ENCODE results near the gene GALNT9. TPM values are rescaled to one million over a fixed set of nuclear protein-coding genes. Genes with fewer than 3 reads are reported as not detected.
"Not testable (repeated sequence)": the region's sequence is repeated elsewhere in the genome, so short reads cannot be mapped to it uniquely, and the experiment has no call there.

GALNT9 gene
- total RNA-seq, 1 donor from 2014 or later = 0.08 TPM

DNA sequence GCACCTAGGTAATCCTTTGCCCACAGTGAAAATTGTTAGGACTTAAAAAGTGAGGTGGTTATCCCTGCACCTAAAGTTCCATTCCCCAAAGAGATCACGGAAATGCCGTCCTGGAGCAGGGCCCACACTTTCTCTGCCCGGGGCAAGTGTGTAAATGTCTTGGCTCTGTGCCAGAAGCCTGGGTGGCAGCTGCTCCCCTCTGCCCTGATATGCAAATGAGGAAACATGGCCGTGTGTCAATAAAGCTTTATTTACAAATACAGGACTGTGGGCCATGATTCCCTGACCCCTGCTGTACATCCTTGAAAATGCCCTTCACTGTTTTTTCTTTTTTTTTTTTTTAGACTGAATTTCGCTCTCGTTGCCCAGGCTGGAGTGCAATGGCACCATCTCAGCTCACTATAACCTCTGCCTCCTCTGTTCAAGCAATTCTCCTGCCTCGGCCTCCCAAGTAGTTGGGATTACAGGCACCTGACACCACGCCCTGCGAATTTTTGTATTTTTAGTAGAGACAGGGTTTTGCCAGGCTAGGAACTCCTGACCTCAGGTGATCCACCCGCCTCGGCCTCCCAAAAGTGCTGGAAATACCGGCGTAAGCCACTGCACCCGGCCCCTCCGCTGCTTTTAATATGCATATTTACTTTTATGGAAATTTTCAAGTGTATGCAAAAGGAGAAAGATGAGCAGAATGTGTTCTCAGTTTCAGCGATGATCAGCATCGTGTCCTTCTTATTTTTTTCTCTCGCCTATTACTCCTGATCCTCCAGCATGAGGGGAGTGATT, 75.5 kb downstream of the GALNT9 start:
- DNase-seq (ENCODE audit: low read depth) = no peak

- DNase-seq (ENCODE audit: low read depth) = not testable (repeated sequence)
These were observed 76.4 kb downstream of the GALNT9 start for GRCh38 chr12:132252981-132253380.

- DNase-seq (ENCODE audit: low read depth) = no peak
These were observed 77.5 kb downstream of the GALNT9 start for GRCh38 chr12:132251741-132252490.

- DNase-seq (ENCODE audit: low read depth) = no peak
These were observed 78.1 kb downstream of the GALNT9 start for GRCh38 chr12:132251310-132251709.

- no peak for DNase-seq (ENCODE audit: low read depth)
These were observed 78.7 kb downstream of the GALNT9 start for GRCh38 chr12:132250707-132251106.

DNA sequence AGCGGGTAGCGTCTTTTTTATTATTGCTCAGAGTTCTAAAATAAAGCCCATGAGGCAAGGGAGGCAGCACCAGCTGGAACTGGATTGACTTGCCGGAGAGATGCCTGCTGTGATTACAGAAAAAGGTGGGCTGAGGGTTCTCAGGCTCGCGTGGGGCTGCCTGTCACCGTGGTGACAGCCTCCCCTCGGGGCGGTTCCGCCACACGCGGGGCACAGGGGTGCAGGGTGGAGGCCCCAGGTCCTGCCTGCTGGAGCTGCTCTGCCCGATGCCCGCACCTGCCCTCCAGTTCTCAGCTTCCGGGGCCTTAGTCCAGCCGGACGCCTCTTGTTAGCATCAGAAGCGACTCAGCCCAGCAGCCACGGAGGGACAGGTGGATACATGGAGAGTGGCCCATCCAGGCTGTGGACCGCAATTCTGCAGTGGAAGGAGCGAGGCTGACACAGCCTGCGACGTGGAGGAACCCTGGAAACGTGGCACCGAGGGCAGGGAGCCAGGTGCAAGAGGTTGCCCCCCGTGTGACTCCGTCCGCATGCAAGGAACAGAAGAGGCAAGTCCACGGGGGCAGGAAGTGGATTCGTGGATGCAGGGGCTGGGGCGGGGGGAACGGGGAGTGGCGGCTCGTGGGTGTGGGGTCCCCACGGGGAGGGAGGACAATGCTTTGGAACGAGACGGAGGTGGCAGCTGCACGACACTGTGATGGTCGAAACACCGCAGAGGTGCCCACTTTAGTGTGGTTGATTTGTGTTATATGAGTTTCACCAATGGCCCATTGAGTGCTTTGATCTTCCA, 79.5 kb downstream of the GALNT9 start:
- no peak for DNase-seq (ENCODE audit: low read depth)

DNA sequence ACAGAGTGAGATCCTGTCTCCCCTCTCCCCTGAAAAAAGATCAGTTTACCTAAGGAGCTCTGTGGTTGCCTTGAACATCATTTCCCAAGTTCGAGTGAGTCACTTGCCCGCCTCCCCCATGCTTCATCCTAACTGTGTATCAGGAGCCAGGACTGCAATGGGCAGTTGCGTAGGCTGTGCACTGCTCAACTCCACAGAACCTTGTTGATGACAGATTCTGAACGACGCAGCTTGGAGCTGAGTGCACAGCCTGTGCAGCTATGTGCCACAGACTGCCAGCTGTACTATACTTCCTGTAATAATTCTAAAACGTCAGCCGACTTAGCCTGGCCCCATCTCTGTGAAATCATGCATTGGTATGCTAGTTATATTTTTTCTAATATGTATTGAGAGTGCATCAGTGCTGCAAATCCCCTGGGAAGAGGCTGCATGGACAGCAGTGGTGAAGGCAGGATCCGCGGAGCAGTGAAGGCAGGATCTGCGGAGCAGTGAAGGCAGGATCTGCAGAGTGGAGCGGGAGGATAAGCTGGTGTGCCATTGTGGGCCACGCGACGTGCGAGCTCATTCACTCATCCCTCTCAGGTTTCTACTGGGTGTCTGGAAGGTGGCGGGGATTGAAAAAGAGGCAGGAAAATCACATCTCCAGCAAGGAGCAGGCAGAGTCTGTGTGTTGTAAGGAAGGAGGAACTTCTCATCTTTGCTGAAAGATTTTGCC, 80.8 kb downstream of the GALNT9 start:
- DNase-seq (ENCODE audit: low read depth) = no peak

DNA sequence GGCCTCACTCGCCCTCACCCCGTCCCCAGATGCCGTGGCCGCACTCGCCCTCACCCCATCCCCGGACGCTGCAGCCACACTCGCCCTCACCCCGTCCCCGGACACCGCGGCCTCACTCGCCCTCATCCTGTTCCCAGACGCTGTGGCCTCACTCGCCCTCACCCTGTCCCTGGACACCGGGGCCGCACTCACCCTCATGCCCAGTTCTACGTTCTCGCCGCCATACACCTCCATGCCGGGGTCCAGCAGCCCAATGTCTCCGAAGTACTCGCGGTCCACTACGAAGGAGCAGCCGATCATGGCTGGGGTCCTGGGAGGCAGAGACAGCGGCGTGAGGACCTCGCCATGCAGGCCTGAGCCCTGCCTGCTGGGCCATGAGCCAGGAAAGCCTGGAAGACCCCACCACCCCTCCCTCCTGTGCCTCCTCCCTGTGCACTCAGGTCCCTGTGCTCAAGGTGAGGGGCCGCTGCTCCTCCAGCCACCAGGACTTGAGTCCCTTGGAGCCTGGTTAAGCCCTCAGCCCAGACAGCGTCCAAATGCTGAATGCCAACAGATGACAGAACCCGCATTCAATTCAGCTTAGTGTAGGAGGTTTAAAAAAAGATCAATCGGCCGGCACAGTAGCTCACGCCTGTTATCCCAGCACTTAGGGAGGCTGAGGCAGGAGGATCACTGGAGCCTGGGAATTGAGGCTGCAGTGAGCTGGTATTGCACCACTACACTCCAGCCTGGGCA, 81.5 kb downstream of the GALNT9 start:
- no peak for DNase-seq (ENCODE audit: low read depth)

- no peak for DNase-seq (ENCODE audit: low read depth)
These were observed 82.2 kb downstream of the GALNT9 start for GRCh38 chr12:132246997-132247717.

DNA sequence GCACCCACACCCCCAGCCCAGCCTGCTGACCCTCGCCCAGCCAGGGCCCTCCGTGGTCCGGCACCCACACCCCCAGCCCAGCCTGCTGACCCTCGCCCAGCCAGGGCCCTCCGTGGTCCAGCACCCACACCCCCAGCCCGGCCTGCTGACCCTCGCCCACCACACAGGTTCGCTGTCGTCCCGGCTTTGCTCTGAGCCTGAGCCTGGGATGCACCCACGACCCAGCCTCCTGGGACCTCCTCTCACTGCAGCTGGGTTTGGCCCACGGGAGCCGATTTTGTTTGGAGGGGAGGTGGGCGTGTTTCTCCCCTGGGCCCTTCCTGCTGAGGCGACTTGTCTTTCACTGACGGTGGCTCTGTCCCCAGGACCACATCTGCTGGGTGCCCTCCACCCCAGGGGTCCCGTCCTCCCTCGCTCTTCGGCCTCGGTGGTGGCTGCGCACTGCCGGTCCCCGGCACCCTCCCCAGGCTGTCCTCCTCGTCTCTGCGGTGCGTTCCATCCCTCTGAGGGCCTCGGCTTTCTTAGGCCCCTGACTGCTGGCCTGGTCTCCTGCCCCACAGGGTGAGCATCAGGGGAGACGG, 83.8 kb downstream of the GALNT9 start:
- DNase-seq (ENCODE audit: low read depth) = no peak

DNA sequence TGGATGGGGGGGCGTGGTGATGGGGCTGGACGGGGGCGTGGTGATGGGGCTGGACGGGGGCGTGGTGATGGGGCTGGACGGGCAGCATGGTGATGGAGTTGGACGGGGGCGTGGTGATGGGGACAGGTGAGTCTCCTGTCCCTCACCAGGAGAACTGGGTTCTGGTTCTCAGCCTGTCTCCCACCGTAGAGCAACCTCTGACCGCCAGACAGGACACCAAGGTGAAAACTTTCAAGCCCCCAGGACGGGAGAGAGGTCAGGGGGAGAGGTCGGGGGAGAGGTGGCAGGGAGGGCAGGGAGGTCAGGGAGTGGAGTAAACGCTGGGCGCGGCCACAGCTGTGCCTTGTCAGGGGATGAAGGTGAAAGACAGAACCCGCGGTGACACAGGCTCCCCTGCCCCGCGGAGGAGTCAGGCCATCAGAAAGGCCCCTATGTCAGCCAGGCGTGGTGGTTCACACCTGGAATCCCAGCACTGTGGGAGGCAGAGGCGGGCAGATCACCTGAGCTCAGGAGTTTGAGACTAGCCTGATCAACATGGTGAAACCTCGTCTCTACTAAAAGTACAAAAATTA, 84.6 kb downstream of the GALNT9 start:
- no peak for DNase-seq (ENCODE audit: low read depth)

DNA sequence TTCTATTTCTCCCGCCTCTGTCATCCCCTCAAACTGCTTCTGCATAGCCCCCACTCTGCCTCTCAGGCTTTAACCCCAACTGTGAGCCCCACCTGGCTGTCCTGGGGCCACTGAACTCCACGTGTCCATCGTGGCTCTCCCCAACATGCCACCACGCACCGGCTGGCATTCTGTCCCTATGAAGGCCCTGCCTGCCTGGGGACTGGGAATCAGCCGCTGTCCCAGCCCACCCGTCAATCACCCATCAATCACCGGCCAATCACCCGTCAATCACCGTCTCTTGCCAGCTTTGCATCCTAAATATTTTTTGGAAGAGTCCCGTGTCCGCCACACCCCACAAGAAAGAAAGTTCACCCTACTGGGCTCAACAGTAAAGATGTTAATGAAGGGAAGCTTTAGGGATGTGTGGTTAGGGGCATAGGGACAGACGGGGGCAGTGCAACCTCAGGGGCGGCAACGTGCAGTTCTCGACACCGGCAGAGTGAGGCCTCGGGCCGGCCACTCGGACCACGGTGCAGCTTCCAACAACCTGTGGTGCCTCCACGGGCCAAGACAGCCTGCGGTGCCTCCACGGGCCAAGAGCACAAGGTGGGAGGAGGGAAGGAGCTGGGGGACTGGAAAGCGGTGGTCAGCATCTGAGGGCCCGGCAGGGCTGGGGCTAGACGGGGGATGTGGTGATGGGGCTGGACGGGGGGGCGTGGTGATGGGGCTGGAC, 85.6 kb downstream of the GALNT9 start:
- no peak for DNase-seq (ENCODE audit: low read depth)

DNA sequence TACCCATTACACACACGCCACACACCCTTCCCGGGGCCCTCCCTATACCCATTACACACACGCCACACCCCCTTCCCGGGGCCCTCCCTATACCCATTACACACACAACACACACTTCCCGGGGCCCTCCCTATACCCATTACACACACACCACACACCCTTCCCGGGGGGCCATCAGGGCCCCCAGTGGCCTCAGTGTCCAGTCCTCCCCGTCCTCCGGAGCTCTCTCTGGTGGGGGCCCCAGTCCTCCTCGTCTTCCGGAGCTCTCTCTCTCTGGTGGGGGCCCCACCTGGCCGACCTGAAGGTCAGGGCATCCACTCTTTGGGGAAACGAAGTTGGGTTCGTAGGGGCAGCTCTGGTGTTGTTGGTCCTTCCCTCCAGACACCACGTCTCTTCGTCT, 86.2 kb downstream of the GALNT9 start:
- DNase-seq (ENCODE audit: low read depth) = not testable (repeated sequence)

DNA sequence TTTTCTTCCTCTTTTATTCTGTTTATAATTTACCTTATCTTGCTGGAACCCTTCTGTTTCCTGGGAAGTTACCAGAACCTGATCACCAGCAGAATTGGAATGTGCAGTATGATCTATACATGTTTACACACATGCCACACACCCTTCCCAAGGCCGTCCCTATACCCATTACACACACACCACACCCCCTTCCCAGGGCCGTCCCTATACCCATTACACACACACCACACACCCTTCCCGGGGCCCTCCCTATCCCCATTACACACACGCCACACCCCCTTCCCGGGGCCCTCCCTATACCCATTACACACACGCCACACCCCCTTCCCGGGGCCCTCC, 88.8 kb downstream of the GALNT9 start:
- DNase-seq (ENCODE audit: low read depth) = not testable (repeated sequence)

GRCh38 chr12:132239796-132240668, 89.4 kb downstream of the GALNT9 start:
- no peak for DNase-seq (ENCODE audit: low read depth)

- no peak for DNase-seq (ENCODE audit: low read depth)
These were observed 90.0 kb downstream of the GALNT9 start for GRCh38 chr12:132239392-132239791.

DNA sequence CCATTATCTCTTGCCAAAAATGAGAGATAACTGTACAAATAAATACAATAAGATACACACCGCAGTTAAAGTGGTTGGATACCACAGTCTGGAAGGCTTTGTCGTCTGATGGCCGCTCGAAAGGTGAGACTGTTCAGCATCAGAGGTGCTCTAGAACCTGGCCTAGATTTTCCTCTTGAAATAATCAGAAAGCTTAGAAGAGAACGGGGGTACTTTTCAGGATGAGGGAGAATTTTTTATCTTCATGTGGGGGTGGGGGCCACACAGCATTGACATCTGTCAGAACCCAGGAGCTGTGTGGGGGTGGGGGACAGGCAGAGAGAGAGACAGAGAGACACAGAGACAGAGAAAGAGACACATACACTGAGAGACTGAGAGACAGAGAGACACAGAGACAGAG, 90.5 kb downstream of the GALNT9 start:
- DNase-seq (ENCODE audit: low read depth) = no peak

- DNase-seq (ENCODE audit: low read depth) = no peak
These were observed 90.9 kb downstream of the GALNT9 start for GRCh38 chr12:132238488-132238854.
